Measurements from ENCODE around the gene MRPL24.

MRPL24 gene

DNA sequence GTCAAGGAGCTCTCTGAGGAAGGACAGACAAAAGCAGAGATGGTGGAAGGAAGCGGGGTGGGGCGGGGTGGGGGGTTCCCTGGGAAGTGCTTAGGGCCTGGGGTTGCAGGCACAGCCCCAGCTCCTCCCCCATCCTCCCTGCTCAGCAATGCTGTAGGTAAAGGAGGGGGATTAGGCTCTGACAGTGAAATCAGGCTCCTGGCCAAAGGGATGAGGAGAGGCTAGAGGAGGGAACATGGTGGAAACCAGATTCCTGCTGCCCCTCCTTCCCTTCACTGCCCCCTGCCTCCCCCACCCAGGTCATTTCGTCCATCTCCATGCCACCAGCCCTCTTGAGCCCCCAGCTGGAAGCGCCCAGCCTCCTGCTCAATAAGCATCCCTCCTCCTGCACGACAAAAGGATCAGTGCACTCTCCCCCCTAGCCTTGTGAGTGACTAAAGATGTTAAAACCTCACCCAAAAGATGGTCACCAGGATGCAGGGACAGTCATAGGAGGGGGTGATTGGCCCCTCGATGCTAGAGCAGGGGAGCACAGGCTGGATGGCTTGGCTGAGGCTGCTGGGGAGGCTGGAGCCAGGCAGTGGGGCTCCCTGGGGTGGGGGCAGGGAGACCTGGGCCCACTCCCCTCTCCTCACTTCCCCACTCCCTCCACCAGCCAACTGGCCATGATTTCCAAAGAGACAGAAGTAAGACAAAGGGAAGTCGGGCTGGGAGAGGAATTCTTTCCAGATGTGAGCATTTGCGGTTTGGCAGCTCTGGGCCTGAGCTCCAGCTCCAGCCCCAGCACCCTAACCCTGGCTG is 33.3 kb downstream of the MRPL24 start:
- DNase-seq: no peak

DNA sequence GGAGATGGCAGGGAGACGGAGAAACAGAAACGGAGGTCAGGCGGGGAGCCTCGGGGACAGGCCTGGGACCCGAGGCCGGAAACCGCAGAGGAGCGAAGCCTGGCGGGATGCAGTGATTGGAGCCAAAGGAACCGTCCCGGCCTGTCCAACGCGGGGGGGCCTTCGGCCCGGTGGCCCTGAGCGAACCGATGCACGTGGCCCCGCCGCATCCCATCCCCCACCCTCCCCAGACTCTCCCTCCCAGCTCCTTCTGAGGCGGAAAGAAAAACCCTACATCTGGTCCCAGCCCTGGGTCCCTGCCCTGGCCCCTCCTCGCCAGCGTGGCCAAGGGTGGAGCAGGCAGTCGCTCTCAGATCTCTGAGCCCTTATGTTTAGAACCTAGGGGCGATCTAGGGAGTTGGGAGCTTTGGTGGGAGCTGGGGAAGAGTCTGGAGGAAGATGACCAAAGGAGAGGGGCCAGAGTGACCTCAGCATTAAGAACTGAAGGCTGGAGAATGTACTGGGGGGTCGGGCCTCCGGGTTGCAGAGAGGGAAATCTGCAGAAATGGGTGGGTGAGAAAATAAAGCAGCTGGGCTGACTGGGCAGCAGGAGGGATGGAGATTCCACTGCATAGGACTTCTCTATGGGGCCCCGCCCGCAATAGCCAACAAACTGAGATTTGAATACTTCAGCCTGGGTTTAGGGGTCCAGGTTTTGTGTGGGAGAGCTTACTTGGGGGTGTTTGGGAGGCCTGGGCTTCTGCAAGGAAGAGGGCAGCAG is 34.1 kb downstream of the MRPL24 start:
- DNase-seq: no peak

DNA sequence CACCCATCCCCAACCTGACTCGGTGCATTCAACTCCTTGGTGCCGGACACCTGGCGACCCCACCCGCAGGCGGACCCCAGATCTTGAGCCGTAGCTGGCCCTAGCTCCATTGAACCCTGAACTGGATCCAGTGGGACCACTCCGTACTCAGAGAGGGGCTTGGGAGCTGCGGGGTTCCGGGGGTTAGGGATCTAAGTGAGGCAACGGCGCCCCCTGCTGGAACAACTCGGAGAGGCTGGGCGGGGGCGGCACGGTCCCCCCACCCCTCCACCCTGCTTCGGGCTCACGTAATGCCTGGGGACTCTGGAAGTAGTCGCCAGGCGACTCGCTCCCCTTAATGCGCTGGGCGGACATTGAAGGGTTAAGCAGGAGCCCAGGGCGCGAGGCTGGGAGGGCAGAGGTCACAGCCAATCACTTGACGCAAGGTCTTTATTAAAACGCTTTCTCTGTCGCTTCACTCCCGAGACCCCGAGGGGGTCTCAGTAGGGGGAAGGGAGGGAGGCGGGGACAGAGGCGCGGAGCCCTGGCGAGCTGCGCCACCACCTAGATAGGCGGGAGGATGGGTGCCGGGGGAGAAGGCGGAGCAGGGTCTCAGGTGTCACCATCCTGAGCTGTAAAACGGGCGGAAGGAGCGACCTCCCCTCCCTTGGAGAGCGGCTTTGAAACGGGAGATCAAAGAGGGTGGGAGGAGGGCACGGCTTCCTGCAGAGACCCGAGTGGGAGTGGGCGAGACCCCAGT is 34.8 kb downstream of the MRPL24 start:
- no peak for DNase-seq

DNA sequence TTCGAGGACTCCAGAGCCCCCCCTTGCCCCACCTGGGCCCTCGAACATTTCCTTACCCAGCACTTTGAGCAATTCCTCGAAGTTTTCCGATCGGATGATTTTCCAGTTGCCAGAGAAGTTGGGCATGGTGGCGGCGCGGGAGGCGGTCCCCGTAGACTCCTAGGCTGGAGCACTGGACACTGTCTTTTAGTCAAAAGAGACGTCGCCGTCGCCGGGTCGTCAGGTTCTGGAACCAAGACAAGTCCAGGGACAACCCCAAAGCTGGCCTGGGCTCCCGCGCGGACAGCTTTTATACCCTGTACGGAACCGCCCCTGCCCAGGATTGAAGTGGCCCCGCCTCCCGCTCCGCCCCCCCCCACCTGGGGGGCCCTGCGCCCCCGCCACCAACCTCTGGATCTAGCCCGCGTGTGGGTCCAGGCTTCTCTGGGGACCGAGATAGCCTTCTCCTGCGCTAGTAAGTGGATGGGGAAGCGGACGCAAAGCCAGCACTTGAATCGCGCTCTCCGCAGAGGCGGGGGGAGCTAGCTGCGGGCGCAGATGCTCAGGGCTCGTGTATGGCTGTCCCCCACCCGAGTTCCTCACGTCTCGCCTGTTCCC is 35.5 kb downstream of the MRPL24 start, which contains the start of gene CRABP2:
CRABP2 (minus strand) TSS at position 263 of the 597 bp plus-strand sequence; CDS start at position 126, 137 bp downstream.
- no peak for DNase-seq

DNA sequence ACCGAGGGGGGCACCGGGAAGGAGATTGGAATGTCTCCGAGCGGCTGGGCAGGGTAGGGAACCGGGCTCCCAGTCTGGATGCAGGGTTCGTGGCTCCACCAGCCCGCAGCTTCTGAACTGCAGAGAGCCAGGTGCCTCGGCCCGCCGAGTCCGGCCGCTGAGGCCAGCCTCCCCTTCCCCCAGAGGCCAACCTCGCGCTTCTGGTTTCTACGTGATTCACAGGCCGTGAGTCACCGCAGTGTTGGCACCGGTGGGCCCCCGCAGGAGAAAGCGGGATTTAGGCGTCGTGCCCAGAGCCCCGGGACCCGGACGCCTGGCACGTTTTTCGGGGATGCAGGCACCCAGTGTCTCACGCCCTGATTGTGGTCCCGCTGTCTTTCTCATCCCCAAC is 36.0 kb downstream of the MRPL24 start:
- DNase-seq: no peak

DNA sequence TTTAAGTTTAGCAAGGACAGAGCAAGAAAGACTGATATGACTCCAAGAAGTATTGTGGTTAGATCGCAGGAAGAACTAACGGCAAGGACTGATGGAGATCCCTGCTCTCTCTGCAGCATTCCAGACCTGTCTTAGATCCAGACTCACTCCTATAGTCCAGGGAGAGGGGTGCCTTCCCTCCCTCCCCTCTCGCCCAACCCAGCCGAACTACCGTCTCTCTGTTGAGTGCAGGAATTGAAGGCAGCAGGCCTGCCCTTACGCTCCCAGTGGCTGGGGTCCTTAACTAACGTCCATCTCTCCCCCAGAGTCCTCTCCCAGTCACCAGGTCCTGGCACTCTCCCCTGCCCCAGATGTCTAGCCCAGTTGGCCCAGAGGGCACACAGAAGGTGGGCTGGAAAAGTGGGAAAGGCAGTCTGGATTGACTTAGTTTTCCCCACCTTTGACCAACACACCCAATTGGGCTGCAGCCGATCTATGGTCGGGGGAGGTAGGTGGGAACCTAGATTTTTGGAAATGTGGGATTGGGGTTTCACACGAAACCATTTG is 36.6 kb downstream of the MRPL24 start:
- DNase-seq: no peak

DNA sequence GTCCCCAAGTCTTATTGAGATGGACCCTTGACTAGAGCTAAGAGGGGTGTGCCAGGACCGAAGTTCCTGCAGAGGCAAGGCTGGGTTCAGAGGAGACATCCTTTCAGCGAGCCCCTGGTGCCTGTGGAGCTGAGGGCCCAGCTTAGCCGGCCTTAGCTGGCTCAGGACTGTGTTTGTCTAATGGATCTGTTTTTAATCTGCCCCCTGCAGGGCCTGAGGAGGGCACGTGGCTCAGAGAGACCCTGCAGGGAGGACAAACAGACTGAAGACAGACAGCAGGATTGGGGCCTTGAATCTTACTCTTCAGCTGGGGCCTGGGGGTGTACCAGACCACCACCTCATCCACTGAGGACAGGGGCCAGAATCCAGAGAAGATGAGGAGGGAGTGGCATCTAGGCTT is 37.1 kb downstream of the MRPL24 start:
- DNase-seq: no peak

DNA sequence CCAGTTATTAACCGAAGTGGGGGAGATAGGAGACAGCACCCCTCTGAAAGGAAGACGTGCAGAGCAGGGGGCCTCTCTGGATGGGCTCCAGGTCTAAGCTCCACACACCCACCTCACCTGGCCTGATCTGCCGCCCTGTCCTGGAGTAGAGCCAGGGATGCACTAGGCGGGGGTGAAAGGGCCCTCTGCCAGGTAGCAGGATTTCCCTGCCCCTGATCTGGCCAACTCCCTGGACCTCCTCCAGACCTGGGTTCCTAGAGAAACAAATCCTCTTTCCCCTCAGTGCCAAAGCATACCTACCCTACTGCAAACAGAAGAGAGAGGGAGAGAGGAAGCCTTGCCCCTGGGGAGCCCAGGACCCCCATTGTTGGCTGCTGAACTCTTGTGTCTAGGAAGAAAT is 37.6 kb downstream of the MRPL24 start:
- DNase-seq: no peak

DNA sequence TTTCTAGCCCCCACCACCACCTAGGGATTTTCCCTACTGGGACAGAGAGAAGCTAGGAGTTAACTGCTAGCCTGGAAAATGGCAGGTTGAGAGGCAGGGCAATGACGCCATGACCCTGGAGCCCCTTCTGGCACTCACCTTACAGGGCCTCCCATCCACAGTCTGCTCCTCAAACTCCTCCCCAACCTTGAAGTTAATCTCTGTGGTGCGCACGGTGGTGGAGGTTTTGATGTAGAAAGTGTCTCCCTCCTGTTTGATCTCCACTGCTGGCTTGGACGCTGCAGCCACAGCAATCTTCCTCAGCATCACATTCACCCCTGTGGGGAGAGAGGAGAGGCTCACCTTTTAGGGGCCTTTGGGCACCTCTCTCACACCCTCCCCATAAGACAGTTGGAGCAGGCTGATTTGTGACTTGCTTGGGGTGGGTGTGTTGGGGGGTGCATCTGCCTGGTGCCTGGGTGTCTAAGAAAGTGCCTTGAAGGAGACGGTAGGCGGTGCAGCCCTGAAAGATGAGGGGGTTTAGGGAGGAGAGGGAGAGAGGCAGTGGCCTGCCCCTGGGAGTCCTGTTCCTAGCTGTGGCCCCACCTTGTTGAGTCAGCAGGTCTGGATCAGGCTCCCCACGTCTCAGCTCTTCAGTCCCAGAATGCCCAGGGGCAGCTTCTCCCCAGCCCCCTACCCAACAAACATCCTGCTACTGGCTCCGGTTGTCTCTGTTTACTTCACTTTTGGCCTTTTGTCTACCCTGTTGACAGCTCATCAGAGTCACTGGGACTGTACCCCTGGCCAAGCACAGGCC is 40.0 kb downstream of the MRPL24 start:
- DNase-seq: no peak

DNA sequence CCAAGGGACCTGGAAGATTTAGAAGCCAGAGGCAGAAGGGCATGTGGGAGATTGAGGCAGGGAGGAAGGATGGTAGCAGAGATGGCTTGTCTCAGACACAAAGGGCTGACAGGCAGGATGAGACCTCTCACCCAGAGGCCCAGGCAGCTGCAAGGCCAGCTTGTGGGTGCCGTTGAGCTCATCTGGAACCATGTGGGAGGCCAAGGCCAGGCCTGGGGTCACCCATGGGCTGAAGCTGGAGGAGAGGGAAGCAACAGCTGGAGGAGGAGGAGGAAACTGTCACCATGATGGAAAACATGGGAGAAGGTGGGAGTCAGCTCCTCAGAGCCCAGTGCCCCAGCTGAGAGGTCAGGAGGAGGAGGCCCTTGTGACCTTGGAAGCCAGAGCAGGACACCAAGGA is 41.9 kb downstream of the MRPL24 start:
- no peak for DNase-seq

DNA sequence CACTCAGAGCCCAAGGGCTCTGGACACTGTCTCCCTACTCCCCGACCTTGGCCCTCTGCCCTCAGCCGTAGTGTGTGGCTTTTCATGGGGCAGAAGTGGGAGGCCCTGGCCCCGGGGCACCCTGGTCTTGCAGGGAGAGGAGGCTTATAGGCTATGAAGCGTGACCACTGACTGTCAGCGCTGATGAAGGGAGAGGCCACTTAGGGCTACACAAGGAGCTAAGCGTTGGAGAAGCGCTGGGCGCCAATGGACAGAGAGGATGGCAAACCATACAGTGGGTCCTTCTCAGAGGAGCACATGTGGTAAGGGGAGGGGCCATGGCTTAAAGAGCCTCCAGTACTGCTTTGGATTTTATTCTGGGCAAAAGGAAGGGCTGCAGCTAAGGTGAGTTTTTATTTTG is 43.4 kb downstream of the MRPL24 start:
- no peak for DNase-seq

DNA sequence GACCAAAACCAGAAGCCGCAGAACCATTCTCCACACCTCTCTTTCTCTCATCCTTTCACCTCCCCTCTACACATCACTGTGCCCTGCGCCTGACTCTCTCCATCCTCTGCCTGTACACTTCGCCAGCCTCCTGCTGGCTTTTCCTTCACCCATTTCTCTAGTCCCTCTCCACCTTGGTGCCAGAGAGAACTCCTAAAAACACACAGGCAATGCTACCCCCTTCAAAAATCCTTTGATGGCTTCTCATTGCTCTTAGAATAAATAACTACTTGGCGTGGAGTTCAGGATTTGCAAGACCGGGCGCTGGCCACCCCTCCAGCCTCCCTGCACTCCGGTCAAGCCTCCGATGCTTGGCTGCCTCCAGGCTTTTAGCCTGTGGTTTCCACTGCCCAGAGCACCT is 44.1 kb downstream of the MRPL24 start:
- DNase-seq: no peak

DNA sequence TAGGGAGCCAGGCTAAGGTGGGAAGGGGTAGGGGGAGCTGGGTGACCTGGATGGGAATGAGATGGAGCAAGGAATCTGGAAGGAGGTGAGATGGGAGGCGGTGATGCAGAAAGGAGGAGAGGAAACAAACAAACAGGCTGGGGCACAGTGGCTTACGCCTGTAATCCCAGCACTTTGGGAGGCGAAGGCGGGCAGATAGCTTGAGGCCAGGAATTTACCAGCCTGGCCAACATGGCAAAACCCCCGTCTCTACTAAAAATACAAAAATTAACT is 46.3 kb downstream of the MRPL24 start:
- no peak for DNase-seq

DNA sequence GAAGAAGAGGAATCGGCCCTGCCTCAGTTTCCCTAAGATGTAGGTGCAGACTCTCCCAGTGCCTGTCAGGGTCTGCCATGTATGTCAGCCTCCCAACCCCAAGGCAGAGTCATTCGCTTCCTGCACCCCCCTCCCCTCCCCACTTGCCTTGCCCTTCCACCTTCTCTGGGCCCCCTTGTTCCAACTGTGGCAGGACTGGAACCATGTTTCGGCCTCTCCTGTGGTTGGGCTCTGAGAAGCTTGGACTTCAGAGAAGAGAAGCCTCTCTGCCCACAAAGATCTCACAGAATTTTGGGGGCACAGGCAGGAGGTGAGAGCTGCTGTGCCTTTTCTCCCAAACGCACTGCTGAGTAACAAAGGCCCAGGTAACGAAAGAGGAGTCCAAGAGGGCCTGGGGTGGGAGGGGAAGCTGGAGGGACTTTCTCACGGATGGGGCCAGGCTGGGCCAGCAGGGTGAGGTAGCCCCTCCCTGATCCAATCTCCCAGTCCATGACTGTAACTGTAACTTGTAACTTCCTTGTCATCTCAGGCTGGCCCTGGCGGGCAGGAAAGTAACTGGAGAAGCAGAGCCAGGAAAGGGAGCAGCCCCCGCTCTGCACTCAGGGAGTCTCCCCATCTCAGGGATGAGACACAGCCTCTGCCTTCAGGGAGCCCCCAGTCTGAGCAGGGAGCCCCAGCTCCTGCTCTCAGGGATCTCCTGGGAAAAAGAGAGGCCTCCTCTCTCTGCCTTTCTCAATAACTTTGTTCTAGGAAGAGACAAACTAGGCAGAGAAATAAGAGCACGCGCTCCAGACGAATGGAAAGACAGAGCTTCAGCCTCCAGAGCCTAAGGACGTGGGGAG is 46.8 kb downstream of the MRPL24 start:
- no peak for DNase-seq

DNA sequence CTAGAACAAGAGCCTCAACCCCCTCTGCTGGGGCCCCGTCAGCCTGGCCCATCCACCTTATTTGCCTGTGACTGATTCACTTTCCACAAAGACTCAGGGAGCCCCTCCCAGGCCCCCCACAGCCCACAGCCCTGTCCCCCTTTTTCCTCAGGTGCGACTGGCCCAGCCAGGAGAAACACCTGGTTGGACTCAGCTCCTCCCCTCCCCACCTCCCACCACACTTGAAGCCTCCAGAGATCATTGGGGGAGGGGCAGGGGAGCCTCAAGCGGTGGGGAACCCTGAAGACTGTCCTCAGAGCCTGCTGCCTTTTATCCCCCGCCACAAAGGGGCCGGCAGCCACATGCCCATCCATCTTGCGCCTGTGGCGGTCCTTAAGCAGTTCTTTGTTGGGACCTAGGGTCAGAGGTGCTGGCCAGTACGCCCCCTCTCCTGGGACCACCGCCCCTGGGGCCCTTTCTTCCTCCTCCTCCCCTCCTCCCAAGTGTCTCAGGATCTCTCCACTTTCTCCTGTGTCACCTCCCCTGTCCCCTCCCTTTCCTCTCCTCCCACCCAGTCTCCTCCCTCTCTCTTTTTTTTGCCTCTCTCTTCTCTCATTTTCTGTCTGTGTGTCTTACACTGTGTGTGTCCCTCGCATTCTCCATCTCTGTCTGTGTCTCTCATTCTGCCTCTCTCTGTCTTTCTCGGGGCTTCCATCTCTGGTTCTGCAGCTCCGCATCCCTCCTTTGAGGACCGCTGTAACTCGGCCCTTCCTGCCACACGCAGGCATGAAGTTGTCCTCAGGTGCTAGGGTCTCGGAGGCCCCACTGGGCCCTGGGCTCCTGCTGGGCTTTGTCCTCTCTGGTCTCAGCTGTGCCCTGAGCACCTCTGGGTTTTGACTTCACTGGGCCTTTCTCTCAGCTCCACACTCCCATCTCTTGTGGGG is 47.7 kb downstream of the MRPL24 start:
- no peak for DNase-seq

DNA sequence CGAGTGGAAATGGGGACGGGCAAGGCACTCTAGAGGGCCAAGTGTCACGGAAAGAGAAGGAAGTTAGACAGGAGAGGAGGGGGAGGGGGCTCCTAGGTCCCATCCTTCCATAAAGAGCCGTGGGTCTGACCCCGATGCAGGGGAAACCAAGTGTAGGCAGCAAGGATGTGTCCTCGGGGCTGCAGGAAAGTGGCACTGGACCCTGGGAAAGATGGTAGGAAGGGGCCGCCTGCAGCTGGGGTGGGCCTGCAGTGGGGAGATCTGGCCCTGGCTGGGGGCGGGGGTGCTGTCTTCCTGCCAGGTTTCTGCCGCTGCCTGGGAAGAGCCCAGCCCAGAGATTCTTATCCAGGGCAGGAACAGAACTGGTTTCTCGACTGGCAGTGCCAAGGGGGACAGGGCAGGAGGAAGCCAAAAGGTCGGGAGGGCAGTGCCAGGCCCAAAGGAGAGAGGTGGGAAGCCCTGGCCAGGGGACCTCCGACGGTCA is 48.4 kb downstream of the MRPL24 start:
- no peak for DNase-seq

DNA sequence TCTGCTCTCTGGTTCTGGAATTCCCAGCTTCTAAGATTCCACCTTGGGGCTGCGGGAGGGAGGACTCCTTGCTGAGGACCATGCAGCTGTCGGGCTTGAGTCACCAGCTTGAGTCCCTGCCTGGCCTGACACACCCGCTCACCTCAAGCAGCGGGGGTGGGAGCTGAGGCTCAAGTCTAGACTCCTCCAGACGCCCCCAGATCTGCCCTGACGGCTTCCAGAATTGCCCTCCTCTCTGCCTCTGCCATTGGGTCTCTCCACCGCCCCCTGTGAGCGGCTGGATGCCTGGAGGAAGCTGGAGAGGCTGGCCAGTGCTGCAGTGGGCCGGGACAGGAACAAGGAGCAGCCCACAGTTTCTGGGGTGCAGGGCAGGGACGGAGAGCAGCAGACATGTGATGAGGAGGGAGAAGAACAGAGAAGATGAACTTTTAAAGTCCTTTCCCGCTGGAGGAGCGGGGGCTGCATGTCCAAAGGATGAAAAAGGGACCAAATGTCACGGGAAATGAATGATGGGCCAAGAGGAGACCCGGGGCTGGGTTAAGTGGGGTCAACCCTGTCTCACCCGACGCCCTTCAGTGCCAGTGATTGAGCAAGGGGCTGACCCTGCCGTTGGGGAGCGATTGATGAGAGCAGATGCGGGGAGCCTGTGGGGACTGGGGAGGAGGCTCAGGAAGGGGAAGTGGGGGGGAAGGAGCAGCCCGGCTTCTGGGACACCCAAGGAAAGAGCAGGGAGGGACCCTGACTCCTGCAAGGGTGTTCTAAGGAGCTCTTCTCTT is 49.0 kb downstream of the MRPL24 start:
- no peak for DNase-seq

DNA sequence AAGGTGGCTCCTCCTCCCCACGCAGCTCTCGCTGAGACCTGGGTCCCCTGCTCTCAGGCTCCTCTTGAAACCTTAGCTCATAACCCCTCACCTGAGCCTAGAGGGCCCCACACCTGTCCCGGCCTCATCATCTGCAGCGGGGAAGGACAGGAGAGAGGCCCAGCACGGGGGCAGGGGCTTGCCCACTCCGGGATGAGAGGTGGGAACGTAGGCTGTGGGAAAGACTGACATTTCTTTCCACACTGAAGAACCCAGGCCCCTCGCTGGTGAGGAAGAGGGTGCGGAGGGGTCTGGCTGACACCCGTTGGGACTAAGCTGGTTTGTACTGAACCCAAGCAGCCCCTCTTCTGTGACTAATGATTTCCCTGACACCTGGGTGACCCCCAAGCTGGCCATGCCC is 49.7 kb downstream of the MRPL24 start:
- no peak for DNase-seq

DNA sequence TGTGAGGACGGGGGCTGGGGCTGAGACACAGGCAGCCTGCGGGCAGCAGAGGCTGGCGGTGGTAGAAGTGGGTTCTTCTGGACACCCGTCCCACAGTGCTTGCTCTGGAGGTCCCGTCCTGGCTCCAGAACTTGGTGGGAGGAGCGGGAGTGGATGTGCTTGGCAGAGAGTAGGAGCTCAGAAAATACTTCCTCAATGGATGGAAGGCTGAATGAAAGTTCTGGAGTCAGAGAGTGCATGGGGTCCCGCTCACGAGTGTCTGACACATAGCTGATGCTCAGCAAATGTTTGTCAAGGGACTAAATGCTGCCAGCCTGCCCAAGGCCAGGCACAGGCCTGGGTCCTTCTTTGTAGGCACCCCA is 50.2 kb downstream of the MRPL24 start:
- no peak for DNase-seq

Data from NCI-H1417 treated with DMSO at 0.1 percent for 48 hours (cell line).